NCI-H187 treated with DMSO at 0.1 percent for 48 hours (cell line): ENCODE data around the gene MLC1.

Experiments used
- DNase-seq: peaks from one replicate; lab custom pipeline; 2025; lab: John Stamatoyannopoulos, UW

The MLC1 gene

DNA sequence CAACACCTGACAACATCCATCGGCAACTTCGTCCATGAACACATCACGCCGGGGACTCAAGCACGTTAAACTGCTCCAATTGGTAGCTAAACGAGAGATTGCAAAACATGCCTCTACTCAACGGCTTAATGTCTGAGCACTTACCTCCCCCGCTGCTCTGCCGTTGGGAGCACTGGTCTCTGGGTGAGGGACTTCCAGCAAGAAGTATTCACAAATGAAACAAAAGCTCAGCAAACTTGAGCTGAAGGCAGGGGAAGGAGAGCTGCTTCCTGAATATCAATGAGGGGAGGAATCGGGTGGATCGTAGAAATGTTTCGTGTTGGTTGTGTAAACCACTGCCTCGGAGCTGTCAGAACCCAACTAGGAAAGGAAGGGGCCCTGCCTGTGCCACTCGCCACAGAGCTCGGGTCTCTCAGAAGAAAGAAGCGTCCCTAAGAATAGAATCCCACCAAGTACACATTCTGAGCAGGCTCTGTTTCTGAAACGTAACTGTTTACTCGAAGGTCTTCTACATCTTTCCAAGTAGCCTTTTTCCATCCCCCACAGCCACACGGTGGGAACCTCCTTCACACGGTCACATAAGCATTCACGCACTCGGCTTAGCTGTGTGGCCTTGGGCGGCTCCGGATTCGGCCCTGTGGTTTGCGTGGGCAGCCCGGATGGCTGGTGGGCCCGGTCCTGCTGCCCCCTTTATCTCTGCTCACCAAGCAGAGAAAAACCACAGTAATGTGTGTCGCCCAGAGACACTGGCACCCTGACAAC is at the start of gene MLC1:
Gene MLC1, minus strand, starts transcription at position 216 of the 762 bp plus-strand sequence. CDS start 524 bp downstream, outside the sequence.
- no peak for DNase-seq

DNA sequence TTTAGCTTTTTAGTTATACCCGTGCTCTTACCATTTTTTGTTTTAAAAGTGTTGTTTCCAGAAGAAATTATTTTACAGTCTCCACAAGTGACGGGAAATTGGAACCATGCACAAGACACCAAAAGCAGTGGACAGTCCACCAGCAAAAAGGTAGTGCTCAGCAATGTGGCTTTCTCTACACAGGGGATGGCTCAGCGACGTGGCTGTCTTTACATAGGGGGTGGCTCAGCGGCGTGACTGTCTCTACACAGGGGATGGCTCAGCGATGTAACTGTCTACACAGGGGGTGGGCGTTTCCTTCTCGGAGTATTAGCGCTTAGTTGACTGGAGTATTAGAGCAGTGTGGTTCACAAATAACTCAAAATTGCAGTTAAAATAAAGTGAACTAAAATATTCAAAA is 49.3 kb upstream of the MLC1 start:
- DNase-seq: no peak

DNA sequence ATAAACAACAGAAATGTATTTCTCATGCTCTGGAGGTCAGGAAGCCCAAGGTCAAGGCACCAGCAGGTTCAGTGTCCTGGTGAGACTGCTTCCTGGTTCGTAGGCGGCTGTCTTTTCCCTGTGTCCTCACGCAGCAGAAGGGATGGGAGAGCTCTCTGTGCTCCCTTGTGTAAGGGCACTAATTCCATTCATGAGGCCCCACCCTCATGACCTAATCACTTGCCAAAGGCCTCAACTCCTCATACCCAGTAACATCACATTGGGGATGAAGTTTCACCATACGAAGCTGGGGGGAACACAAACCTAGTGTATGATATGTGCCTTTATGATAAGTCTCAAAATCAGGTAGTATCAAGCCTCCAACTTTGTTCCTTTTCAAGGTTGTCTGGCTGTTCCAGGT is 46.7 kb upstream of the MLC1 start:
- no peak for DNase-seq

DNA sequence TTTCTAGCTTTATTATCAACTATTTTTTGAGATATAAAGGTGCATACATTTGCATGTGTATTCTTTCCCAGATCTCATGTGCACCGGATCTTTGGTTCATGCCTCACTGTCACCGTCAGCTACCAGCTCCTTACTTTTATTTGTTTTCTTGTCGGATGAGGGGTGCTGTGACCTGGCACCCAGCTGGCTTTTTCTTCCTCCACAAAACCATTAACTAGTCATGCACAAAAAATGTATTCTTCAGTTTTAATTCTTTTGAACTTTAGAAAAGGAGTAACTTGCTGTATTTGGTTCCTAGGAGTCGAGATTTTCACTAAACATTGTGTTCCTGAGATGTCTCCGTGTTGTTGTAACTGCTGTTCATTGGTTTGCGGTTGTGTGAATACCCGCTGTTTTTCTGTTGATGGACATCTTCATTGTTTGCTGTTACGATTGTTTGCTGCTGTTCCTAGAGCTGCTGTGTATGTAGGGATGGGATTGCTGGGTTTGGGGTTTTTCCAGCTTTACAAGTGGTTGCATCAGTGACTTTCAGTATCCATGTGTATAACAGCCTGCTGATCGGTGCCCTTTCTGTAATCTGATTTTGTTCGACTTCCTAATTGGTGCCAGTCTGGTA is 44.0 kb upstream of the MLC1 start:
- DNase-seq: no peak

DNA sequence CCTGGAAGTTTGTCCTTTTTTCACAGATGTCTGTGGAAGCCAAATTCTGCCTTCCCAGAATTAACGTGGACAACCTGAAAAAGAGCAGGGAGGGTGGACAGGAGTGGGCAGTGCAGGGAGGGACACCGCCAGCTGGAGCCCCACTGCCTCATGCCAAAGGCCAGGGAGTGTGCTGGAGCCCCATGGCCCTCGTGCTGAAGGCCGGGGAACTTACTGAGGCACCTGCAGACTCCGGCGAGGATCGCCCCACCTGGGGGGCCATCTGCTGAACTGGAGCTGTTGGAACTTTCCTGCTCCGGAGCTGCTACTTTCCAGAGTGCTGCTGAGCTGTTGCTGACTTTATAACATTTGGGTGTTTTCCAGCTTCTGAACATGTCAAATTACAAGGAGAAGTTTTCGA is 39.8 kb upstream of the MLC1 start:
- no peak for DNase-seq

DNA sequence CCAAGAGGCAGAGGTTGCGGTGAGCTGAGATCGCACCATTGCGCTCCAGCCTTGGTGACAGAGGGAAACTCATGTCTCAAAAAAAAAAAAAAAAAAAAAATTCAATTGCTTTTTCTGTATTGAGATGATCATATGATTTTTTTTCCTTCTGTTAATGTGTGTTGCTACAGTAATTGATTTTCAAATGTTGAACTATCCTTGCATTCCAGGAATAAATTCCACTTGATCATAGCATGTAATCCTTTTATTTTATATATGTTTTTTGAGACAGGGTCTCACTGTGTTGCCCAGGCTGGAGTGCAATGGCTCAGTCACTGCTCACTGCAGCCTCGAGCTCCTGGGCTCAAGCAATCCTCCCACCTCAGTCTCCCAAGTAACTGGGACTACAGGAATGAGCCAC is 37.9 kb upstream of the MLC1 start:
- DNase-seq: no peak

DNA sequence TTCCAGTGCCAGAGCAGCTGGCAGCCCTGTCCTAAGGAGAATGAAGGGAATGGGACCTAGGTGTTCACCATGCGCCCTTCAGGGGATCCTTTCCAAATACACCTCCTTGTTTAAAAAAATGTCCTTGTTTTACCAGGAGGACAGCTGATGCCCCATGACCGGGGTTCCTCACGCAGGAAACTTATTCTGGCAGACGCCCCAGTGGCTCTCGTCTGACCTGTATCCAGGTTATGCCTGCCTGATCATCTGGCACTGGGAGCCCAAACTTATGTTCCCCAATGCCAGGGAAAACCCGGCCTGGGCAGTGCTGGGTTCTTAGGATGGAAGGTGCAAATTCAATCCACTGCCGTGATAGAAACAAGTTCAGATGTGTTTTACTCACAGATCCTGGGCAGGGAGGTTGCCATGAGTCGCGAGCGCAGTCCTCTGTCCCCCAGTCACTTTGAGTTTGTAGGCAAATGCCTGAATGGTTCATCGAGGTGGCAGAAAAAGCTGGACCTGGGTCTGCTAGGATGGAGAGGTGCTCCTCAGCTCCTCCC is 36.0 kb upstream of the MLC1 start:
- DNase-seq: no peak

DNA sequence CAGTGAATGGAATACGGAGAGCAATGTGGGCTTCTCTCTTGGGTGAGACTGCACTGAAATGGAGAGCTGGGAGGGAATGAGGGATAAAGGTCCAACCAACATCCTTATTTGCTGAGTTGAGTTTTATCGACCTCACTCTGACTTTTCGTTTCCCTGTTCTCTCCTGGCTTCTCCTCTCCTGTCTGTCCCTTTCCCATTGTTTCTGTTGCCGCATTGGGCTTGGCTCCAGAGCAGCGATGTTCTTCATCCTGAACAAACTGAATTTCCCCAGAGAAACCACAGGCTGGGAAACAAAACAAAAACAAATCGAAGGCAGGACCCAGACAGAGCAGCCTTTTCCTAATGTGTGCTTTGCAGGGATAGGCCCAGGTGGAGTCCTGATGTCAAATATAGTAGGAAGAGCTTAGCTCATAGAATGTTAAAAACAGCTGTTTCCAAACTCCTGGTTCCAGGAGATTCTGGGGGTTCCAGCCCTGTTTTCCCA is 34.6 kb upstream of the MLC1 start:
- DNase-seq: no peak

DNA sequence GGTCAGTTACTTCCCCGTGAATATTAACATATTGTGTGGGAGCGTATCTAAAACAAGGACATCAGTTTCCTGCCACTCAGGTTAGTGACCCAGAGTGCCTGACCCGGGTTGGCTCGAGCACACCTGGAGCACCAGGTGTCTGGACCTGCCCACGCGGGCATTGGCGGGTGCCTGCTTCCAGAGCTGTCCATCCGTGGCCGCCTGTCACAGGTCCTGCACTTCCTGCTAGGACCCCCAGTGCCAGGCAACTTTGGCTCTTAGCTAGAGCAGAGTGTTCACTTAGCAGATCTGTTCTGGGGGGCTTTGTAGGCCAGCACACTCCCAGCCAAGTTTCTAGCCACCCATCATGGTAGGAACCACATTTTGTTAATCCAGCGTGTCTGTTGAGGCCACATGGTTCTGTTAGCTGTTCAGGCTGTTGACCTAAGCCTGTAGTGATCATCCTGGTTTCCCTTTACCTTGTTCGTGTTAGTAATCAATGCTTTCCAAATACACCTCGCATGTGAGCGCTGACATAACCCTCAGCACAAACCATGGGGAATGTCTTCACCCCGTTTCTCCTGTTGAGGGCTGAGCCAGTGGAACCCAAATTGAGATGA is 34.0 kb upstream of the MLC1 start:
- no peak for DNase-seq

DNA sequence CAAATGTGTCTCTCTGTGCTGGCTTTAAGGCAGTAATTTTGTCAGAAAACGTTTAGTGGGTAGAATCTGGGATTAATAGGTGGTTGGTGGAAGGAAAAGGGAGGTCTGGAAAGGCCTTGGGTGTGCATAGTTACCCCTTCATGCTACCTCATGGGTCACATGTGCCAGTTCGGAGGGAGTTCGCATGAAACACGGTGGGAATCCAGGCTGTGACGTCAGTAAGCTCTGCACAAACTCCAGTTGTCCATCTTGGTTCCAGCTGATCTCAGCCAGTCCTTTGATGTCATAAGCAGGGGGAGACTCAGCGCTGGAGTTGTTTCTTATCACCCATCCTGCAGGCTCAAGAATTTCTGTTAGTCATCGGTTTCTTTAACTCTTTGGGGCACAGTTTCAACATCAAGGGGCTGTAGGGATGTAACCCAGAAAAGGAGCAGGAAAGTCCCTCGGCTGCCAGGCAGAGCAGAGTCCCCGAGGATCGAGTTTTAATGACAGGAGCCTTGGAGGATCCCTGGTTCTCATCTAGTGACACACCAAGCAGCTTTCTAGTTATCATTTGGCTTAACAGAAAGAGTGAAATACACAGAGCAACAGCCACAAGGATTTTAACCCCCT is 33.4 kb upstream of the MLC1 start:
- no peak for DNase-seq

DNA sequence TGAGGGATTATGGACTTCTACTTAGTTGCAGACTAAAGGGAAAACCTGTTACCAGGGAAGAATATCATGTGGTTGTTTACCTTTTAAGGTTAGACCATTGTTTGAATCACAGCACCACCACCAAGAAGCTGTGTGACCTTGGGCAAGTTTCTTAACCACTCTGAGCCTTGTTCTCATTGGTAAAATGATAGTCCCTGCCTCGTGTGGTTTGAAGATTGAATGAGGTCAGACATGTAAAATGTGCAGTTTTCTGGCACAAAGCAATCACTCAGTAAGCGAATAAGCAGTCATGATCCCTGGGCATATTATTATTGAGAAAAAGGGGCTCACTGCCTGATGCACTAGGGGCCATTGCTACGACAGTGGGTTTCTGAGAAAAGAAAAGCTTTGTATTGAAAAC is 32.9 kb upstream of the MLC1 start:
- DNase-seq: no peak

DNA sequence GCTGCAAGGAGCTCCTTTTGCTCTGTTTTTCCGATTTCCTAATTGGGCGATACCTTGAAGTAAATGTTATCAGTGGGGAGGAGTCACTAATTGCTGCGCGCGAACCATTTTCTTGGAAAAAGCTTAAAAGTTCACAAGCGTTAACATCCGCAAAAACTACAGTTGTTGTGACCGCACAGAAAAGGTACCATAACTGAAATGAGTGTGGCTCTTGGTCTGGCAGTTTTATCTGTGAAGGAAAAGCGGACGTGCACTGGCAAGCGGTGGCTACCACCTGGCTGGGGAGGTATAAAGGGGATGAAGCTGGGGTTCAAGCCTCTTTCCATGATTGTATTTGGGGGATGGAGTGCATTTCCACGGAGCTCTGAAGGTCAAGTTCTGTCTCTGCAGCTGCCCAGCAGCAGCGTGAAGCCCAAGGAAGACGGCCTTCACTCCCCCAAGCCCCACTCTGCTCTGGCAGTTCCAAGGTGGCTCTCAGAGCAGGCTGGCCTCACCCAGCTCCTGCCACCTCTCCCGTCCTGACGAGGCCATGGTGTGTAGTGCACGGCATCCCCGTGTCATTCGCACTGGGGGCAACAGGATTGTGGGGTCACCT is 32.0 kb upstream of the MLC1 start:
- no peak for DNase-seq

DNA sequence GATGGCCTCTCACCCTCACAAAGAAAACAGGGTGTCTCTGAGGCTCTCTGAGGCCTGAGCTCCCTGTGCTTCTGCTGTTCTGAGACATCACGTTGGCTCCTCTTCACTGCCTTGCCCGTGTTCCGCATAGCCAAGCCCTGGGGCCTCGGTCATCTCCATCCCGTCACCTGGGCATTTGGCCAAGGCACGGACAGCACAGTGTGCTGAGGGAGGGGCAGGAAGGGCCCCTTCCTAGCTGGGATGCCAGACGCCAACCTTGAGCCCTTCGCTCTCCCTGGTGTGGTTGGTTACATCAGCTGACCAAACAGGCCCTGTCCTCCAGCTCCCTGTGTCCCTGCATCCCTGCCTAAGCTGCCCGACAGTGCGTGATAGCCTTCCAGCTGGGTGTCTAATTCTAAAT is 30.5 kb upstream of the MLC1 start:
- DNase-seq: no peak

DNA sequence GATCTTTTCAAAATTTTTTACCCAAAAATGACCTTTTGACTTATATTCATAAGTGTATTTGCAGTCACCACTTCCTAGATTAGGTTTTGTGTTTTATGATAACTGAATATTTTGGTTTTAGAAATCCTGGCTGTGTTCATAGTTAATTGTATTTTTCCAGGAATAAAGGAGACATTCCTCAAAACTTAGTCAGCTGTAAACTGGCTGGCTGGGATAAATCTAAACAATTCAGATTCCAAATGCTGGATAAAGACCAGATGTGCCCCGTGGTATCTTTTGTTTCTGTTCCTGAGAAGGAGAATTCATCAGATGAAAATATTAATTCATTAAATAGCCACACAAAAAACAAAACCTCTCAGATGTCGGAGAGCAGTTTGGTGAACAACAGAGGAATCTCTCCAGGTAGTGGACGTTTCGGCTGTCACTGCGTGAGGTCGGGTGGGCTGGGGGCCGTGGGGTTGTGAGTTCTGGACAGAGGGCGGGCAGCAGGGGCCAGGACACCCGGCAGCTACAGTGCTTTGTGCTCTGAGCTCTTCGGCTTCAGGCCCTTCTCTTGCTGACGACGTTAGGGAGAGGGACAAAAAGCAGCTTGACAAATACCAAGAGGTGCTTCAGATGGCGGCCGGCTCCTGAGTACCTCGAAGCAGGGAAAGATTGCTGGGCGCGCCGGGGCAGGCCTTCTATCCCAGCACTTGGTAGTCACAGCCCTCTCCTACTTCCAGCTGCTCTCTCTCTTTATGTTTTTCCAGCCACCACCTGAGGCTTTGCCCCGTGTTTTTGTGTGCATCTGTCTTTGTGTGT is 29.2 kb upstream of the MLC1 start:
- DNase-seq: no peak

DNA sequence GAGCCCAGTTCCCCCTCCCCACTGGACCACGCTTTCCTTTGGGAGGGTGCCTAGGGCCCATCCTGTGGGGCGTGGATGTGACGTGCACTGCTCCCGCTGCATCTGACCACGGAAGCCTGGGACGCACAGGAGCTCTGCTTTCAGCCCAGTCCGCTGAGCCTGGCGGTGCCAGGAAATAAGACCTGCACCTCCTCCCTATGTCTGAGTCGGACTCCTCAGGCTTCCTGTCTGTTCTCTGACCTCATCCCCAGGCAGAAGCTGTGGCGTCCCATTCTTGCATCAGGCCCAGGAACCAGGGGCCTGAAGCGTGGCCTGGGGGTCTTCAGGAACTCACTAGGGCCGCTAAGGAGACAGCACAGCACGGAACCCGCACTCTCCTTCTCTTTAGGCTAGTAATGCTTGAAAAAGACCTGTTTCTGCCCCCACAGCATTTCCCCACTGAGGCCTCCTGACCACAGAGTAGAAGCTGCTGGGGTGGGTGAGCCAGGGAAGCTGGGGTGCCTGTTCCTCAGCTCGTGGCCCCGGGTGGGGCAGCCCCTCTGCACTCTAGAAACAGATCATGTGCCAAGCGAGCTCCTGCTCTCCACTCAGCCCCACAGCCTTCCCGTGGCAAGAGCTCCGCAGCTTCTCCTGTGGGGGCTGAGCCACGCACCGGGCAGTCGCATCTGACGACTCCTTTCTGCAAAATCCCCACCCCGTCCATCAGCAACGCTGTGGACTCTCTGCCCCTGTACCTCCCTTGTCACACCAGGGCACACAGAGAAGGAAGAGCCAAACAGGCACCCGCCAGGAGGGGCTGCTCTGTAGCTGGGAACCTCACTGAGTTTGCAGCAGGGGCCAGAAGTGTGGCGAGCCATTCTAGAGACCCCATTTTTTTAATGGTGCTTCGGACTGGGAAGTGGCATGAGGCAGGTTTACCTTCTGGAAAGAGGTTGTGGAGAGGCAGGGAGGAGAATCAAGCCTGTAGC is 27.2 kb upstream of the MLC1 start:
- DNase-seq: no peak

DNA sequence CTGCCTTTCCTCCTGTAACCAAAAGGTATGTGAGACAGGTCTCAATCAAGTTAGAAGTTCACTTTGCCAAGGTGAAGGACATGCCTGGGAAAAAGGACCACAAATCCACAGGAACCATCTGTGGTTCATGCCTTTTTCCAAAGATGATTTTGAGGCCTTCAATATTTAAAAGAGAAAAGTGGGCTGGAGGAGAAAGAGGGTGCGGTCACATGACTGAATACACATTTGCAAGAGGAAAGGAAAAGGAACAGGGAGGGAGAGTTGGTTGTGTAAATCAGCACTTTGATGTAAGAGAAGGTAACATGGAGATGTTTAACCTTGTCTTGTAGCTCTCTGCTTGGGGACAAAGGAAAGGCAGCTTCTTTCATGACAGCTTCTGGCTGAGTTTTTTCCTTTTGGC is 25.8 kb upstream of the MLC1 start:
- no peak for DNase-seq

DNA sequence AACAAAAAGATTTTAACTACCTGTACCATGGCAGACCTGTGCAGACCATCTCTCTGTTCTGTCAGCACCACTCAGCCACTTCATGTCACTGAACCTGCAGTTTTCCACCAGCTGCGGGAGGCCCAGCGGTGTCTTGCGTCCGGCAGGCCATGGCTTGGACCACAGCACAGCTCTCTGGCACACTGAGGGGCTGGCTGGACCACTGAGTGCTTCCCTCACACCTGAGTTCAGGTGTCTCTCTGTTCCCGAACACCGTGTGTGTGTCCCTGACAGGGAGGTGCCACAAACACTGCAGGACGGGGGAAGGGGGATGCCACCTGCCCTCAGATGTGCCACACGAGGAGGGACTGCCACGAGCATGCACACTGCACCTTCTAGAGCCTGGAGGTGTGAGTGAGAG is 22.3 kb upstream of the MLC1 start:
- no peak for DNase-seq

DNA sequence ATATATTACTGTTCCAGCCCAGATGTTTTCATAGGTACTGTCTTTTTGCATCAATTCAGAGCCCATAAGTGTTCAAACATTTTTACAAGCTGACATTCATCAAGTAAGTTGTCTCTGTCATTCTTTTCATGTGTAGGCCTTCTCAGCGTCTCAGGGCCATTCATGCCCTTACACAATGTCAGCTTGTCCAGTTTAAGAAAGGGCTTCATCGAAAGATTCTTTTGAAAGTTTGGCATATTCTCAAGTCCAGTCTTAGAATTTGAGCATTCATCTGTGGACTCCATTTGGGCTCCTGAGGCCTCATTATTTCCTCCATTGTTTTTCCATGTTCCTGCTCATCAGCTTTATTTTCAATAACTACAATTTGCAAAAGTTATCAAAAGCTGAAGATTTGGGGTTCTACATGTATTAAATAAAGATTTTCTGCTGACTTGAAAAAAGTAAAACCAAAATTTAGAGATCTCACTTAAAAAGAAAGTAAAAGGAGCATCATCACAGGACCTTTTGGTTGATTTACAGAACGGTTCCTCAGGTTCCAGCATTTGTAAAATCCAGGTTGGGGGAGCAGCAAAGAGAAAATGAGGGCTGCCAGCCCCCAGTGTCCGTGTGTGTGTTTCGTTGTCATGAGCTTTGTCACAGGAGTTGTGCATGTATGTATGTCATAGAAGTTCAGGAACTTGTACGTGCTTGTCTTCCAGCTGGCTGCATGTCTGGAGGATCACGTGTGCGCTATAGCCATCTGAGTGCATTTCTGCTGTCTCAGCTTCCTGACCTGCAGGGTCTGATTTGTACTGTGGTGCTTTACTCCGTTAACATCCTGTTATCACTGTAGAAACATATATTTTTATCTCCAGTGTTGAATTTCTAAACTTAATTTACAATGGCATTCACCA is 20.2 kb upstream of the MLC1 start:
- DNase-seq: no peak

DNA sequence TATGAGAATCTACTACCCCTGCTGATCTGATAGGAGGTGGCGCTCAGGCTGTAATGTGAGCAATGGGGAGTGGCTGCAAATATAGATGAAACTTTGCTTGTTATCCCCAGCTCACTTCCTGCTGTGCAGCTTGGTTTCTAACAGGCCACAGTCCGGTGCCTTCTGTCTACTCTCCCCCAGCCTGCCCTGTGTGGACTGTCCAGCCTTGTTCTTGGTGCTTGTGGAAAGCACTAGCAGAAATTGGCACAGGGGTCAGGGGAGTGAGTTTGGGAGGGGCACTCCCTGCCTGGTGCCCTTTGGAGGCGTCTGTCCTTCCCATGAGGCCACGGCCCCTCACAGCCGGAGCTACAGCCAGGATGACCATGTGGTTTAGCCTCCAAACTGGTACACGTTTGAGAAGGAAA is 18.9 kb upstream of the MLC1 start:
- no peak for DNase-seq
